GDM1 (cell line): ENCODE results near the gene SMARCC1.

ENCODE experiments used
- DNase-seq: peaks from one replicate; lab custom pipeline; 2025; lab: John Stamatoyannopoulos, UW

SMARCC1 gene

DNA sequence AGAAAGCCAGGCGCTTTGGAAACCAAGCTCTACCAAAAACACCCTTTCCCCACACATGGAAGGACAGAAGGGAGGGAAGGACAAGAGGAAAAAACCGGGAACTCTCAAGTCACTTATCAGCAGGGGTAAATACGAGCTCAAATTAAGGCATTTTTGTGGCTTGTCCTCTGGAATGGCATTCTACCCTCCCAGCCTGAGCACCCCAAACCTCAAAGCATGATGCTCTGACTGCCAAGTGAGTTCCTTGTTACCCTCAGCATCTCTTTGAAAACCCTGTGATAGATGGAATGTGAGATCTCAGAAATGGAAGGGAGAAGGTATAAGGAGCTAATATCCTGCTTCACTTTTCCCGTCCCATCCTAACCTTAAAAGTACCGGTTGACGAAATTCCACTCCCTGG, 194.9 kb downstream of the SMARCC1 start:
- DNase-seq, result no peak

DNA sequence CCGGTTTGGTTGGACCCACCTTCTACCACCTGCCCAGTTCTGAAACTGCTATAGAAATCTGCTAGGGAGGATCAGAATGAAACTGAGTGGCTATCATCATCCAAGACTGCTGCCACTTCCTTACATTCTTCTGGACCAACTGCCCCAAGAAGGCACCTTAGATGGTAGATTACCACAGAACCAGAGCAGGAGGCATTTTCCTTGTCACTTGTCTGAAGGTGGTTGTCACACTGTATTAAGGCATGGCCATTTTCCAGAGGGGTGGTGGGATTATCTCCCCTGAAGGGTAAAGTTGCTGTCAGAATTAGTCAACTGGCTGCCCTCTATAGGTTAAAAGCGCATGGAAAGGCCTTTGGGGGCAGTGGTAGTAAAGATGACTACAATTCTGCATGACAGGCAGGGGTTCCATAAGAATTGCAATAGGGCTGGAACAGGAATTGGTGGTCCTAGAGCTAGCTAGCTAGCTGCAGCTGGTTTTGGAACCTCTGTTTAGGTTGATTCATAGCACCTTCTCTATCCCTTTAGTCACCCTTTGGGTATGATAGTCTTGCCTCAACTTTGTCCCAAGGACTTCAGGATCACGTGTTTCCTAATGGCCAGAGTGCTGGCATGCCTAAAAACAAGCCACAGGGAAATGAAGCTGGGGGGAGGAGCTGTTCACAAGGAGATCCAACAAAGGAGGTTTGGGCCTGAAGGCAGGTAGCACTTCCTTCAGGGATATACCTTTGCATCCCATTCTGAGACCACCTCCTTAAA, 198.2 kb downstream of the SMARCC1 start:
- DNase-seq, result no peak

GRCh38 chr3:47581835-47582234, 199.9 kb downstream of the SMARCC1 start:
- DNase-seq, result no peak

DNA sequence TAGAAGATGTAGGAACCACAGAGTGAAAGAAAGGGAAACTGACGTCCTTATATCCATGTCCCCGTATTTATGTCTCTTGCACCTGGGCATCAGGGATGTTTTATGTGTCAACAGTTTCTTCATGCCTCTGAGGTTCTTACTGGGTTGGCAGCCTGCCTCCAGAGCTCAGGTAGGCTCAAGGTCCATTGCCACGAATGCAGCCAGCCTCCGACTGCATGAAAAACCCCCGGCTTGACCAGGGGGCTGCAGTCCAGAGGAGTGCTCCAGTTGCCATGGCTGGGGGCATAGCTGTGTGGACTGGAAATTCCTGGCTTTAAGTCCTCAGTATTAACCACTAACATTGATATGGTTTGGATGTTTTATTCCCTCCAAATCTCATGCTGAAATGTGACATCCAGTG, 200.3 kb downstream of the SMARCC1 start:
- no peak for DNase-seq

DNA sequence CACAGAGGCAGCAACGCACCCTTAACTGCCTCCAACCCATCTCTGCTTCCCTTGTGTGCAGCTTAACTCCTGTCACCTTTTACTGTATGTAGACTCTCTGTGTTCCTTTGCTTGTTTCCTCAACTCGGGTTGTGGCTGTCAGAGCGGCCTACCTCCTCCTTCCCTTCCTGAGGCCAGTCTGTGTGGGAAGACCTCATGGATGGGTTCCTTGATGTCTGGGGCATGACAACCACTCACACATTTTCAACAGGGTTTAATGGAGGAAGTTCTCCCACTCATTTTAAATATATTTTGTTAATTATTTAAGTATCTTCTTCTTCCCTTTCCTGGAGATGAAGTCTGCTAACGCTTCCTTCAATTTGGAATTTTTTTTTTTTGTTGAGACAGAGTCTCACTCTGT, 201.2 kb downstream of the SMARCC1 start:
- no peak for DNase-seq

GRCh38 chr3:47579875-47580274, 201.8 kb downstream of the SMARCC1 start:
- no peak for DNase-seq

- DNase-seq, result no peak
Measured at GRCh38 chr3:47578691-47579632, 202.7 kb downstream of the SMARCC1 start, which contains the start of gene CSPG5. CSPG5 (minus strand) TSS chr3:47578865; CDS start chr3:47578693, 172 bp downstream.

GRCh38 chr3:47578119-47578632, 203.5 kb downstream of the SMARCC1 start:
- no peak for DNase-seq

DNA sequence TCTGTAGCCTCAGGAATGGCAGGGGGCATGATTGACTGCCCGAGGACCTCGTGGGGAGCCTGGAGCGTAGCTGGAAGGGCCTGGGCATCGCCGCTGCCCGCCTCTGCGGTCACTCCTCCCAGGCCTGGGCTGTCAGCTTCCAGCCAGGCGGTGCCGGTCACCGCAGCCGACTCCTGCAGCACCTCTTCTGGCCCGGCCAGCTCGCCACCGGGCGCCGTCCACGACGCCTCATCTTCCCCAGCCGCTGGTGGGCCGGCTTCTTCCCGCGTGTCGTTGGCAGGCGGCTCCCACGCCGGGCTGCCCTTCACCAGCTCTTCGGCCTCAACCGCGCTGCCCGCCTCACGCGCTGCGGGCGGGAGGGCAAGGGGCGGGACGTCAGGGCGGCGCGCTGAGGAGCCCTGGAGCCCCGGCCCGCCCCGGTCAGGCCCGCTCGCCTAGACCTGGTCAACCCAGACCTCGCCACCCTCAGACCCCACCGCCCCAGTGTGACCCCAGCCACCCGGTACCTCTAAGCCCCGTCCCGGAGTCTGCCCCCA, 204.0 kb downstream of the SMARCC1 start:
- no peak for DNase-seq

GRCh38 chr3:47573190-47574172, 208.2 kb downstream of the SMARCC1 start:
- DNase-seq, result no peak

DNA sequence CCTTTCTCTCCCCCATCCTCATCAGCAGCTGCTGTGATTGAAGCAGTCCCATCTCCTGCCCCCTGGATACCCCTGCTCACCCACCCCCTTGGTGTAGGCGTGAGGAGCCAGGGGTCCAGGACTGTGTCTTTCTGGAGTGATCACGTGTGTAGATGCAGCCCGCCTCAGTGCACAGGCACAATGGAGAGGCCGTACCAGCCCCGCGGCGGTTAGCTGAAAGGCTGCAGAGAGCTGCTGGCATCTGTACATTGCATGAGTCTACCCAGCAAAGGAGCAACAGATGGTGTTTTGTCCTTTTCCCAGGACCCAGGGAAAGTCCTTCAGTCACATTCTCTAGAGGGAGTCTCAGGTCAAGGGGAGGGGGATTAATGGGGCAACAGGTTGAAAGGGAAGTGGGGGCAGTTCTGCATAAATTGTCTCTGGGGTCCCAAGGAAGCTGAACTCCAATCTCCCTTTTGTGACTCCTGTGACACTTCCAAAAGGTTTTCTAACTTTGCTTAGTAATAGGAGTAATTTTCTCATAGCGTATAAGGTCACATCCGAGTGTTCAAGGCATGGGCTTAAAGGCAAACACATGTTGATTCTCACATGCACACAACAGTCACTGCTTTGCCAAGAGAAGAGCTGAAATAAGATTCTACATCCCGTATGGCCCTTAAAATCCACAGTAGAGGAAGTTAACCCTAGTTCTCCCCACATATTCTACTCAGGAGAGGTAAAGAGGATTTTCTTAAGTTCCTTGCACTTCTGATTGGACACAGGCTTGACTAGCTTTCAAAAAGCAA, 210.1 kb downstream of the SMARCC1 start:
- DNase-seq, result no peak

GRCh38 chr3:47568901-47569300, 212.8 kb downstream of the SMARCC1 start:
- no peak for DNase-seq

DNA sequence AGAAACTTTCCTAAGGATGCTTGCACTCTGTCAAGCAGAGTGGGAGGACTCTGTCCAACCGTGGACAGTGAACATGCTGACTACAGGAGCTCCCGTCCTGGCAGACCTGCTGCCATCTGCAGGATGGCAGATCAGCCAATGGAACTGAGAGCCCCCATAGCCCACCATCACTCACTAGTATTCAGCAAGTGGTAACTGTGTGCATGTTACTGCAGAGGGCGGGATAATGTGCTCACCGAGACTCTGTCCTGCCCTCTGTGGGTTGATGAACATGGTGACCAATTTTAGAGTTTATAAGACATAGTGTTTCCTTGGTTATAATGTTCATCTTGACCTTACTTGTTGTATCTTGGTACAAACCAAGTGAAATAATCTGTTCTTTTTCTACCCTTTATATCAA, 214.5 kb downstream of the SMARCC1 start:
- DNase-seq, result no peak

- no peak for DNase-seq
Measured at GRCh38 chr3:47566667-47567066, 215.0 kb downstream of the SMARCC1 start.

- no peak for DNase-seq
Measured at GRCh38 chr3:47565734-47566550, 215.8 kb downstream of the SMARCC1 start.

- no peak for DNase-seq
Measured at GRCh38 chr3:47556351-47556750, 225.3 kb downstream of the SMARCC1 start.

GRCh38 chr3:47554335-47554734, 227.4 kb downstream of the SMARCC1 start:
- DNase-seq, result no peak

- DNase-seq, result no peak
Measured at GRCh38 chr3:47553407-47553806, 228.3 kb downstream of the SMARCC1 start.

- DNase-seq, result no peak
Measured at GRCh38 chr3:47542471-47543173, 239.1 kb downstream of the SMARCC1 start.
